HL-60 (cell line): ENCODE results near the gene CYB5A.

Experiments used
- DNase-seq, 2 experiments: peaks; one replicate each; pipeline ENCODE4 v3.0.0-alpha.2; 2010 to 2020; ENCODE audit warnings: low read depth in 1 of 2, low spot score in 1 of 2
- H3K27ac ChIP-seq: fragments of 250-450 bp; sonication (Bioruptor Pico); replicated peaks from 2 replicates; pipeline ENCODE4 v1.5.1; 2020; ENCODE audit warnings: mild to moderate bottlenecking, moderate library complexity
- H3K27me3 ChIP-seq: fragments of 250-450 bp; sonication (Bioruptor Pico); 2 replicates; pipeline ENCODE4 v1.5.1; 2021; ENCODE audit warnings: mild to moderate bottlenecking, moderate library complexity; ENCODE audit not compliant: insufficient read depth, poor library complexity, severe bottlenecking
- H3K4me3 ChIP-seq: replicated peaks from 2 replicates; pipeline ENCODE4 v1.5.1; 2011; ENCODE audit warnings: mild to moderate bottlenecking, control low read depth, low read length; ENCODE audit not compliant: insufficient read depth
- GABPA ChIP-seq: IDR thresholded peaks from 2 replicates; pipeline ENCODE4 v1.6.1; 2012; ENCODE audit warnings: low read depth
- POLR2AphosphoS5 ChIP-seq: IDR thresholded peaks from 2 replicates; pipeline ENCODE4 v1.6.1; 2012; ENCODE audit warnings: low read depth
- SPI1 ChIP-seq: IDR thresholded peaks from 2 replicates; pipeline ENCODE4 v1.6.1; 2012; ENCODE audit warnings: low read depth, mild to moderate bottlenecking, borderline replicate concordance
- TF ChIP-seq, protein P1 (sequence below): IDR thresholded peaks from one replicate; pipeline ENCODE4 v1.5.1; 2011; ENCODE audit warnings: low read length, control low read depth, inconsistent platforms; ENCODE audit not compliant: insufficient read depth
- TF ChIP-seq, protein P2 (sequence below): IDR thresholded peaks from 2 replicates; pipeline ENCODE4 v1.6.1; 2012; ENCODE audit warnings: low read depth; ENCODE audit not compliant: insufficient replicate concordance

The CYB5A gene

DNA sequence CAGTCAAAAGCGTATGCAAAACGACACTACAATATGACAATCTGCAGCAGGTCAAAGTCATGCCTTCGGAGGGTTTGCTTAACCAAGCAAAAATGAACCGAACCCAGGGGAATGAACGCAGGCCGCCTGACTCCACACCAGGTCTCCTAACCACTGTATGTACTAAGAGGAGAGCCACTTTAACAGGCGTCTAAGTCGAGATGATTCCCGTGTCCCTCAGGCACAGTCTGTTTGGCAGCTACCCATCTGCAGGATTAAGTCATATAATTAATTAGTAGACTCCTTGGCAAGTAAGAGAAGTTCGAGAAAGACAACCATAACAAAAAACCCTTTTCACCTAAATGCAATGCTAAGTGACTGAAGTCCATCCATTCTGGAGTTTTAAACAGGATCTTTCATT lies 15.2 kb downstream of the CYB5A start:
- TF ChIP-seq, protein P1, sequence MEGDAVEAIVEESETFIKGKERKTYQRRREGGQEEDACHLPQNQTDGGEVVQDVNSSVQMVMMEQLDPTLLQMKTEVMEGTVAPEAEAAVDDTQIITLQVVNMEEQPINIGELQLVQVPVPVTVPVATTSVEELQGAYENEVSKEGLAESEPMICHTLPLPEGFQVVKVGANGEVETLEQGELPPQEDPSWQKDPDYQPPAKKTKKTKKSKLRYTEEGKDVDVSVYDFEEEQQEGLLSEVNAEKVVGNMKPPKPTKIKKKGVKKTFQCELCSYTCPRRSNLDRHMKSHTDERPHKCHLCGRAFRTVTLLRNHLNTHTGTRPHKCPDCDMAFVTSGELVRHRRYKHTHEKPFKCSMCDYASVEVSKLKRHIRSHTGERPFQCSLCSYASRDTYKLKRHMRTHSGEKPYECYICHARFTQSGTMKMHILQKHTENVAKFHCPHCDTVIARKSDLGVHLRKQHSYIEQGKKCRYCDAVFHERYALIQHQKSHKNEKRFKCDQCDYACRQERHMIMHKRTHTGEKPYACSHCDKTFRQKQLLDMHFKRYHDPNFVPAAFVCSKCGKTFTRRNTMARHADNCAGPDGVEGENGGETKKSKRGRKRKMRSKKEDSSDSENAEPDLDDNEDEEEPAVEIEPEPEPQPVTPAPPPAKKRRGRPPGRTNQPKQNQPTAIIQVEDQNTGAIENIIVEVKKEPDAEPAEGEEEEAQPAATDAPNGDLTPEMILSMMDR, result no peak
- TF ChIP-seq GABPA (no peak), SPI1 (no peak), POLR2AphosphoS5 (no peak)
- TF ChIP-seq, protein P2, sequence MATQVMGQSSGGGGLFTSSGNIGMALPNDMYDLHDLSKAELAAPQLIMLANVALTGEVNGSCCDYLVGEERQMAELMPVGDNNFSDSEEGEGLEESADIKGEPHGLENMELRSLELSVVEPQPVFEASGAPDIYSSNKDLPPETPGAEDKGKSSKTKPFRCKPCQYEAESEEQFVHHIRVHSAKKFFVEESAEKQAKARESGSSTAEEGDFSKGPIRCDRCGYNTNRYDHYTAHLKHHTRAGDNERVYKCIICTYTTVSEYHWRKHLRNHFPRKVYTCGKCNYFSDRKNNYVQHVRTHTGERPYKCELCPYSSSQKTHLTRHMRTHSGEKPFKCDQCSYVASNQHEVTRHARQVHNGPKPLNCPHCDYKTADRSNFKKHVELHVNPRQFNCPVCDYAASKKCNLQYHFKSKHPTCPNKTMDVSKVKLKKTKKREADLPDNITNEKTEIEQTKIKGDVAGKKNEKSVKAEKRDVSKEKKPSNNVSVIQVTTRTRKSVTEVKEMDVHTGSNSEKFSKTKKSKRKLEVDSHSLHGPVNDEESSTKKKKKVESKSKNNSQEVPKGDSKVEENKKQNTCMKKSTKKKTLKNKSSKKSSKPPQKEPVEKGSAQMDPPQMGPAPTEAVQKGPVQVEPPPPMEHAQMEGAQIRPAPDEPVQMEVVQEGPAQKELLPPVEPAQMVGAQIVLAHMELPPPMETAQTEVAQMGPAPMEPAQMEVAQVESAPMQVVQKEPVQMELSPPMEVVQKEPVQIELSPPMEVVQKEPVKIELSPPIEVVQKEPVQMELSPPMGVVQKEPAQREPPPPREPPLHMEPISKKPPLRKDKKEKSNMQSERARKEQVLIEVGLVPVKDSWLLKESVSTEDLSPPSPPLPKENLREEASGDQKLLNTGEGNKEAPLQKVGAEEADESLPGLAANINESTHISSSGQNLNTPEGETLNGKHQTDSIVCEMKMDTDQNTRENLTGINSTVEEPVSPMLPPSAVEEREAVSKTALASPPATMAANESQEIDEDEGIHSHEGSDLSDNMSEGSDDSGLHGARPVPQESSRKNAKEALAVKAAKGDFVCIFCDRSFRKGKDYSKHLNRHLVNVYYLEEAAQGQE, result no peak
- Histone ChIP-seq H3K27me3 (no peaks in the 10 kb centered on the region), H3K27ac (no peak overlapping the region), H3K4me3 (no peak overlapping the region)
- DNase-seq, result no peak

DNA sequence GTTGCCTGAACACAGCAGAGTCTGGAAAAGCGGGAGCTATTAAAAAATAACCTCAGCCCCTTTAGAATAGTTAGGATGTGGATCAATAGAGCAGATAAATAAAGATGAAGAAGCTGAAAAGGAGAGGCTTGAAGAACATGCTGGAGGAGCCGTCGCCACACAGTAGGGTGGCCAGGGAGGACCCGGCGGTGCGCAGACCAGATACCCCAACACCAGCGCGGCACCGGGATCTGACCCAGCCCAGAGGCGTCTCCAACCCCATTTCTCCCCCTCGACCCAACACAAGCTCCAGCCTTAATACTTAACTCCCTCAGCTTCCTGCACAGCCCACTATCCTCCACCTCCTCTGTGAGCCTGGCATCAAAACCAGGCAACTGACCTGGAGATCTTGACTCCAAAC lies 16.0 kb downstream of the CYB5A start:
- H3K4me3 ChIP-seq, result no peak overlapping the region
- no peak for DNase-seq
- no peak overlapping the region for H3K27ac ChIP-seq
- TF ChIP-seq GABPA (no peak), POLR2AphosphoS5 (no peak), SPI1 (no peak)
- TF ChIP-seq, protein P2, result no peak
- no peaks in the 10 kb centered on the region for H3K27me3 ChIP-seq

DNA sequence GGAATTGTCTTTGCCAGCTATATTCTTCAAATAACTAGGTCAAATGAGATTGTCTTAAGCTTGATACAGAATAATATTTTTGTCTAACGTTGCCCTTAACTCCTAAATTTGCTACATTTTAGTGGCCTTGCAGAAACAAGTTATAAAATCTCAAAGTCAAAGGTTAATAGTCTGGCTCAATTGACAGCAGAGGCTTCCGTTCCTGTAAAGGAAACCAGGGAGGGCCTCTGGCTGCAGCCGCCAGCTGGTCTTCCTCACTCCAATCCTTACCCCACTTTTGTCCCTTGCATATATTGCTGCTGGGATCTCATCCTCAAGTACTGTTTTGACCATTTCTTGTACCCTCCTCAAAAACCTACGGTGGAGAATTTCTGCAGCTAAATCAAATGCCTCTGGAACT lies 17.1 kb downstream of the CYB5A start:
- DNase-seq, result no peak
- Histone ChIP-seq H3K4me3 (no peak overlapping the region), H3K27ac (no peak overlapping the region), H3K27me3 (no peaks in the 10 kb centered on the region)
- TF ChIP-seq SPI1 (no peak), POLR2AphosphoS5 (no peak), GABPA (no peak)
- TF ChIP-seq, protein P1, result no peak
- TF ChIP-seq, protein P2, result no peak

DNA sequence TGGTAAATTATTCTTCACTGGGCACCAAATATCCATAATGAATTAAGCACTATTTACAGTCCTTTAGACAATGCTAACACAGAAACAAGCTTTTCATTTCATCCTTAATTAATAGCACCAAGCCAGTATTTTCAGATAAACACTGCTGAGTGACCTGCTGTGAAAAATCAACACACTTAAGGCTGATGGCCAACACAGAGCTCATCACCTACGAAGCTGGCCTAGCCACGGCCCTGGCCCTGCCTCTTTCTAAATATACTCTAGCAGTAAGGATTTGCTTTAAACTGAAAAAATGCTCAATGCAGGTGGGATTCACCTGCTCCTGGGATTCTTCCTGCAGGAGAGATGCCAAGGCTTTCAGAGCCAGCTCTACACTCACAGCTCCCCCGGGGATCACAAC lies 18.4 kb downstream of the CYB5A start:
- DNase-seq, result no peak
- no peaks in the 10 kb centered on the region for H3K27me3 ChIP-seq
- TF ChIP-seq SPI1 (no peak), GABPA (no peak), POLR2AphosphoS5 (no peak)
- TF ChIP-seq, protein P1, result no peak
- TF ChIP-seq, protein P2, result no peak
- no peak overlapping the region for H3K27ac ChIP-seq
- no peak overlapping the region for H3K4me3 ChIP-seq
